Epidermal melanocyte (primary cell): ENCODE data around the gene KBTBD4.
"Not testable (repeated sequence)": the region's sequence is repeated elsewhere in the genome, so short reads cannot be mapped to it uniquely, and the experiment has no call there.

ENCODE experiments used
- DNase-seq: peaks from one replicate; pipeline ENCODE4 v3.0.0; 2011; ENCODE audit warnings: low spot score; ENCODE audit not compliant: insufficient read length

Gene KBTBD4

GRCh38 chr11:47560426-47560825 lies 18.3 kb downstream of the KBTBD4 start:
- no peak for DNase-seq

- no peak for DNase-seq
These were observed 20.1 kb downstream of the KBTBD4 start for GRCh38 chr11:47558695-47559094.

GRCh38 chr11:47557004-47557403 lies 21.8 kb downstream of the KBTBD4 start:
- not testable (repeated sequence) for DNase-seq

GRCh38 chr11:47553406-47553743 lies 25.4 kb downstream of the KBTBD4 start:
- no peak for DNase-seq

GRCh38 chr11:47552566-47553405 lies 26.0 kb downstream of the KBTBD4 start, which contains the start of gene CELF1:
Gene CELF1, minus strand, starts transcription at chr11:47553132. Its CDS starts 53,609 bp downstream, at chr11:47499523.
- DNase-seq: peak; percentile 65

GRCh38 chr11:47552056-47552565 lies 26.7 kb downstream of the KBTBD4 start:
- no peak for DNase-seq

GRCh38 chr11:47551086-47551485 lies 27.7 kb downstream of the KBTBD4 start:
- DNase-seq: no peak

GRCh38 chr11:47550288-47551047 lies 28.3 kb downstream of the KBTBD4 start:
- DNase-seq: no peak

GRCh38 chr11:47546274-47546673 lies 32.5 kb downstream of the KBTBD4 start:
- not testable (repeated sequence) for DNase-seq

GRCh38 chr11:47545298-47545697 lies 33.5 kb downstream of the KBTBD4 start:
- no peak for DNase-seq

GRCh38 chr11:47541070-47541469 lies 37.7 kb downstream of the KBTBD4 start:
- no peak for DNase-seq

- DNase-seq: no peak
These were observed 39.1 kb downstream of the KBTBD4 start for GRCh38 chr11:47539681-47540039.

GRCh38 chr11:47538741-47539565 lies 39.8 kb downstream of the KBTBD4 start:
- DNase-seq: no peak

- no peak for DNase-seq
These were observed 41.9 kb downstream of the KBTBD4 start for GRCh38 chr11:47536915-47537314.

- DNase-seq: no peak
These were observed 44.0 kb downstream of the KBTBD4 start for GRCh38 chr11:47534704-47535251.

GRCh38 chr11:47533690-47534151 lies 45.0 kb downstream of the KBTBD4 start:
- no peak for DNase-seq

- no peak for DNase-seq
These were observed 46.1 kb downstream of the KBTBD4 start for GRCh38 chr11:47532597-47533213.

- no peak for DNase-seq
These were observed 47.1 kb downstream of the KBTBD4 start for GRCh38 chr11:47531666-47532065.

- DNase-seq: not testable (repeated sequence)
These were observed 48.0 kb downstream of the KBTBD4 start for GRCh38 chr11:47530721-47531120.

GRCh38 chr11:47529951-47530350 lies 48.8 kb downstream of the KBTBD4 start:
- no peak for DNase-seq

- DNase-seq: no peak
These were observed 51.6 kb downstream of the KBTBD4 start for GRCh38 chr11:47527186-47527585.
